NCI-H345 treated with DMSO at 0.1 percent for 48 hours (cell line): ENCODE results near the gene PPP2R3B.
"Not testable (repeated sequence)": the region's sequence is repeated elsewhere in the genome, so short reads cannot be mapped to it uniquely, and the experiment has no call there.

Source experiments
- DNase-seq: peaks from one replicate; lab custom pipeline; 2025; ENCODE audit not compliant: unreplicated experiment; lab: John Stamatoyannopoulos, UW

PPP2R3B gene

DNA sequence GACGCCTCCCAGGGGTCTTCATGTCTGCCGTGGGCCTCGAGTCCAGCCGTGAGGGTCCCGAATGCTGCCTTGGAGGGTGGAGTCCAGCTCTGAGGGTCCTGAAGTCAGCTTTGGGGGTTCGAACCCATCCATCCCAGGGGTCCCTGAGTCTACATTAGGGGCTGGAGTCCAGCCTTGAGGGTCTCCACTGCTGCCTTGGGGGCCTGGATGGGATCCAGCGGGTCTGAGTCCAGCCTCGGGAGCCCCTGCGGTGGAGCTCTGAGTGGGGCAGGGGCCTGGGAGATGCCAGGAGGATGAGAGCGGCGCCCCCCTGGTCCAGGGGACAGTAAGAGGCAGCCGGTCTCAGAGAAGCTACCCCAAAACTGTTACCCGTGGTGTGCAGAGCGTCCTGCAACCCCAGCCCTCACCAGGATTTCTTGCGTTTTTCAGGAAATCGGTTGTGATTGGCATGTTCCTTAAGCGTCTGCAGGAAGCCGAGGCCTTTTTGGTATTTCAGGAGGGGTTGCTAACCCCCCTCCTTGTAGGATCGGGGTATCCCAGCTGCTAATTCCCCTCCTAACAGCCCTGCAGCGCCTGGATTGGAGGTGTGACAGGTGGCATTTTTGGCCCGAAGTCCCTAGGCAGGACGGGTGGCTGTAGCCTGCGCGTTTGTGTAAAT, 66.5 kb downstream of the PPP2R3B start:
- no peak for DNase-seq

DNA sequence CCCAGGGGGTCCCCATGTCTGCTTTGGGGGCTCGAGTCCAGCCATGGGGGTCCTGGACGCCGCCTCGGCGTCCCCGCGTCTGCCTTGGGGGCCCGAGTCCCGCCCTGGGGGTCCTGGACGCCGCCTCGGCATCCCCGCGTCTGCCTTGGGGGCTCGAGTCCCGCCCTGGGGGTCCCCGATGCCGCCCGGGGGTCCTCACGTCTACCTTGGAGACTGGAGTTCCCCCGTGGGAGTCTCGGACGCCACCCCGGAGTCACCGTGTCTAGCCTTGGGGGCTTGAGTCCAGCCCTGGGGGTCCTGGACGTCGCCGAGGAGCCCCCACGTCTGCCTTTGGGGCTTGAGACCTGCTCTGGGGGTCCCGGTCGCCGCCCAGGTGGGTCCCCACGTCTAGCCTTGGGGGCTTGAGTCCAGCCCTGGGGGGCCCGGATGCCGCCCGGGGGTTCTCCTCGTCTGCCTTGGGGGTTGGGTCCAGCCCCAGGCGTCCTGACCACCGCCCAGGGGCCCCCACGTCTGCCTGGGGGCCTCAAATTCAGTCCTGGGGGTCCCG, 67.1 kb downstream of the PPP2R3B start:
- DNase-seq: no peak

DNA sequence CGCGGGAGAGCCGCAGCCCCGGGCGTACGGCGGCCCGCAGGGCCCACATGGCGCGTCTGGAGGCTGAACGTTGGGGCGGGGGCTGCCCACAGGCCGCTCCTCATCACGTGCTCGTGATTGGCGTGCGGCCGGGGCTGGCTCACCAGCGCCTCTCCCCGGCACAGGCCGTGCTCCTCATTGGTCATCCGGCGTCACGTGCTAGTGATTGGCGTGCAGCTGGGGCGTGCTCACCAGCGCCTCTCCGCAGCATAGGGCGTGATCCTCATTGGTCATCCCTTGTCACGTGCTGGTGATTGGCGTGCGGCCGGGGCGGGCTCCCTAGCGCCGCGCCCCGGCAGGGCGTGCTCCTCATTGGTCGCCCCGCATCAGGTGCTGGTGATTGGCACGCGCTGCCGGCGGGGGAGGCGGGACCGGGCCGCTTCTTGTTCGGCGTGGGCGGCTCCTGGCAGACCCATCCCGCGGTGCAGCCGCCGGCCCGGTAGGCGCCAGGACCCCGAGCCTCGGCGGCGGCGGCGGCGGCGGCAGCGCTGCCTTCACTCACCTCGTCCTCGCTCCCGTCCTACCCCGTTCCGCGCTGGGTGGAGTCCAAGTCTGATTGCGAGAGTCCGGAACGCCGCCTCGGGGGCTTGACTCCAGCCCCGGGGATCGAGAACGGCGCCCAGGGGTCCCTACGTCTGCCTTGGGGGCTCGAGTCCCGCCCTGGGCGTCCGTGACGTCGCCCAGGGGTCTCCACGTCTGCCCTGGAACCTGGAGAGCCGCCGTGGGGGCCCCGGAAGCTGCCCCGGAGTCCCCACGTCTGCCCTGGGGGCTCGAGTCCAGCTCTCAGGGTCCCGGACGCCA, 67.7 kb downstream of the PPP2R3B start, which contains the start of gene GTPBP6:
Gene GTPBP6 (minus strand): TSS at position 58 of the 840 bp plus-strand sequence. CDS start 9 bp downstream, at position 49.
- no peak for DNase-seq

DNA sequence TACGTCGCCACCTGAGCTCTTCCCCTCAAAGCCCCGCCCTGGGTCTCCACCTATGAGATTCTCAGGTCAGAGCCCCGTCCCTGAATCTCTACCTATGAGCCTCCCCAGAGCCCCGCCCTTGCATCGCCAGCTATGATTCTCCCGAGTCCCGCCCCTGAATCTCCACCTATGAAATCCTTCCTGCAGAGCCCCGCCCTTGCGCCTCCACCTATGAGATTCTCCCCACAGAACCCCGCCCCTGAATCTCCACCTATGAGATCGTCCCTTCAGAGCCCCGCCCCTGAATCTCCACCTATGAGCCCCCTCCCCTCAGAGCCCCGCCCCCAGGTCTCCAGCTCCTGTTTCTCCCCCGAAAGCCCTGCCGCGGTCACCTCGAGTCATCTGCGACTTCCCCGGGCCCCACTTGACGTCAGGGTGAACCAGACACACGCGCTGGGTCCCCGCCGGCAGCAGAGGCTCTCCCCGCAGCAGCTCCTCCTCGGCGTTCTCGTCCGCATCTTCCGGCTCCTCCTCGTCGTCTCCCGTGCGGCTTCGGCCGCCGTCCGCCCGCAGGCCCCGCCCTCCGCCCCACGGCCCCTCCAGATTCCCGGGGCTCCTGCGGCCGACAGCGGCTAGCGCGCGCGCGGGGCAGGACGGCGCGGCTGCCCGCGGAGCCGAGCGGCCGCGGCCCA, 68.5 kb downstream of the PPP2R3B start:
- no peak for DNase-seq

GRCh38 chrX:317424-318067, 69.2 kb downstream of the PPP2R3B start:
- DNase-seq: no peak

GRCh38 chrX:316351-317325, 70.1 kb downstream of the PPP2R3B start:
- no peak for DNase-seq

DNA sequence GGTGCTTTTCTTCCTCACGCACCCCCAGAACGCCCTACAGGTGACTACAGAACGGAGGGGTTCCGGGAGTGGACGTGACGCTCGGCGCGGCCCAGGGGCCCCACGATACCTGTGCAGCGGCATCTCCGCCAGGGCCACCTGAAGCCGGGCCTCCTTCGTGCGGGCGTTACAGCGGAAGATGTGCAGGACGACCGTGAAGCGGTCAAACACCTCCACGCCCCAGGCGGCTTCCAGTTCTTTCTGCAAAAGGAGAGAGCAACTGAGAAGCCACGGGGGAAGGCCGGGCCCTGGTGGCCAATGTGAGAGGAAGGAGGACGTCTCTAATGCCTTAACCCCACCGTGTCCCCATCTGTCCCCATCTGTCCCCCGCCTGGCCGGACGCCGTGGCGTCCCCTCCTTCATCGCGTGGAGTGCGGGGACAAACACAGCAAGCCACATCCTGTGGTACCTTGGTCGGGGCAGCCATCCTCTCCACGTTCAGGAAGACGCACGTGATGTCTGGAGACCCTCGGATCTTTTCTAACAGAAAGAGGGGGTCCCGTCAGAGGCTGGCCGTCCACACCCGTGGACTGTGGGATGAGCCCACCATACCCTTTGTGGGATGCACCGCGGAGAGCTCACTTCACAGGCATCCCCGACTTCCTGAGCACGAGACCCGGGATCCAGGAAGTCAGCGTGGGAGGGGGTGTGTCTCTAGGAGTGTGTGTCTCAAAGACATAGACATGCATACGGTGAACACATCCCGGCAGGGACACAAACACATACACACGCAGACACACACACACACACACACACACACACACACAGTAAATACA, 71.7 kb downstream of the PPP2R3B start:
- no peak for DNase-seq

DNA sequence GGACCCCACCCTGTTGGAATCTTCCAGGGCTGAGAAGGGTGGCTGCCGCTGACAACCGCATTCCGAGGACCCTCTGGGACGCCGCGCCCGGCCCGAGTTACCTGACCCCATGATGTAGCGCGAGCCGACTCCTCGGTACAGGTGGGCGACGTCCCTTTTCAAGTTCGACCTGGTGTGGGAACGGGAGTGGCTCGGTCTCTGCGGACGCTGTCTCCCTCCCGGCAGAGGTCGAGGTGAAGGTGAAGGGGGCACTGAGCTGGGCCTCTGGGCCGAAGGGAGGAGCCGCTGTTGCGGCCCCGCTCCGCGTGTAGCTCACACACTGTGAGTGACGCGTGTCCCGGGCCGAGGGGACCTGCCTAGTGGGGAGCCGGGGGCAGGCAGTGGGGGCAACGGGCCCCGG, 72.7 kb downstream of the PPP2R3B start:
- no peak for DNase-seq

GRCh38 chrX:313546-313945, 73.2 kb downstream of the PPP2R3B start:
- DNase-seq: no peak

DNA sequence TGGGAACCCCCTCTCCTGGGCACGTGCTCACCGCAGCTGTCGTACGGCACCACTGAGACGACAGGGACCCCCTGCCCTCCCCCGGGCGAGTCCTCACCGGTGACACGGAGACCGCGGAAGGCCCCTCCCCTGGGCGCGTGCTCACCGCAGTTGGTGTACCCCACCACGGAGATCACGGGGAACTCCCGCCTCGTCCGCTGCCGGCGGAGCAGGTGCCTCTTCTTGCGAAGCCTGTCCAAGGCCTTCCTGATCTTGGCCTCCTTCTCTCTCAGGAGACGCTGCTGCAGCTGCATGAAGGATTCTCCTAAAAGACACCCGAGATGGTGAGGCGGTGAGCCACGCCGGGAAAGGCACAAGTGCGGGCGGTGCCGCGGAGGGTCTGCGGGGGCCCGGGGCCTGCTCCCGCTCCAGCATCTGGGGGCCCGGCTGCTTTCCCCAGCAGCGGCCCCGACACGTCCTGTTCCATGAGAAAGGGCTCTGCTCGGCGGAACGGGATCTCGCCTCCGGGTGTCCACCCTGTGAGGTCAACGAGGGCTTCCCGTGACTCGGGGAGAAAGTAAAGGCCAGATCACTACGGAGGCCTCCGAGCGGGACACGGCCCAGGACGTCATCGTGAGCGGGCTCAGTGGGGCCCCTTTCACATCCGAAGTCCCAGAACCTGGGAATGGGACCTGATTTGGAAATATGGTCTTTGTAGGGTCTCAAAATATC, 73.9 kb downstream of the PPP2R3B start:
- DNase-seq: no peak

DNA sequence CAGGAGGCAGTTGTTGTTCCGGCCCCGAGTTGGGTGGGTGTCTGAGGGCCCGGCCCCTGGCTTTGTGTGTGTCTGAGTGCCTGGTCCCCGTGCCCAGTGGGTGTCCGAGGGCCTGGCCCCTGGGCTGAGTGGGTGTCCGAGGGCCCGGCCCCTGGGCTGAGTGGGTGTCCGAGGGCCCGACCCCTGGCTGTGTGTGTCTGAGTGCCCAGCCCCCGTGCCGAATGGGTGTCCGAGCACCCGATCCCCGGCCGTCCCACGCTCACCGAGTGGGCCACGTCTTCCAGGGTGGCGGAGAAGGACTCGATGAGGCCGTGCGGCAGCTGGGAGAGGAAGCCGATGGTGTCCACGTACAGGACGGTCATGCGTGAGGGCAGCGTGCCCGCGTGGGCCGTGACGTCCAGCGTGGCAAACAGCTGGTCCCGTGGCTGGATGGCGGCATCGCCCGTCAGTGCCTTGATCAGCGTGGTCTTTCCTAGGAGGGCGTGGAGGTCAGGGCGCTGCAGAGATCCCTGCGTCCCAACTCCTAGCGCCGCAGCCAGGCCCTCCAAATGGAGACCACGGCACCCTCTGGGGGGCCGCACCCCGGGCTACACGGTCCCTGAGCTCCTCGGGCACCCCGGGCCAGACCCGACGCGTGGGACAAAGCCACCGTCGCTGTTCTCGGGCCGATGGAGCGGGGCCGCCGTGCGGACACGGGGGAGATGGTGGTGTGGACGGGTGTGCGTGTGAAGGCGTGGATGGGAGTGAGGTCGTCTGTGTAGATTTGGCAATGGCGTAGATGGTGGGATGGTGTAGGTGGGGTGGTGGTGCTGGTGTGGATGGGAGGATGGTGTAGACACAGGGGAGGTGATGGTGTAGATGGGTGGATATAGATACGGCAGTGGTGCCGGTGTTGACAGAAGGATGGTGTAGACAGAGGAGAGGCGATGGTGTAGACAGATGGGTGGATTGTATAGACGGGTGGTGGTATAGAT, 75.3 kb downstream of the PPP2R3B start:
- no peak for DNase-seq

- DNase-seq: no peak
These were observed 76.0 kb downstream of the PPP2R3B start for GRCh38 chrX:310621-311155.

DNA sequence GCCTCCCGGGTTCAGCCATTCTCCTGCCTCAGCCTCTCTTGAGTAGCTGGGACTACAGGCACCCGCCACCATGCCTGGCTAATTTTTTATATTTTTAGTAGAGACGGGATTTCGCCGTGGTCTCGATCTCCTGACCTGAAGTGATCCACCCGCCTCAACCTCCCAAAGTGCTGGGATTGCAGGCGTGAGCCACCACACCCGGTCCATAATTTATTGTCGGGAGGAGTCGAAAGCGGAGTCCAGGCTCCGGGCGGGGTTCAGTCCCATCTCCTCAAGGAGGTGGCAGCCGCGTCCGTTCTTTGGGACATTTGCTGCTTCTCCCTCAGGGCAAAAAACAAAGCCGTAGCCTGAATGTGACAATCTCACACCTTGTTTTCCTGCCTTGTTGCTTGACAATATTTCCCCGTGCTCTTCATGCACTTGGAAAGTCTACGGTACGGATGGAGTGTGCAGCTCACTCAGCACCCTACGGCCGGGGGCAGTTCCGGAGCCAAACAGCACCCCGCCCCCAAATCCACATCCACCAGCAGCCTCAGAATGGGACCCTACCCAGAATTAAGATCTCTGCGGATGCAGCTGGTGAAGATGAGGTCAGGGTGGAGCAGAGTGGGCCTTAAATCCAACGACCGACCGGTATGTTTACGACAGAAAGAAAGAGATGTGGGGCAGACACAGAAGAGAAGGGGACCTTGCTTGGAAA, 77.7 kb downstream of the PPP2R3B start:
- no peak for DNase-seq

GRCh38 chrX:307261-308111, 79.2 kb downstream of the PPP2R3B start:
- no peak for DNase-seq

- not testable (repeated sequence) for DNase-seq
These were observed 80.0 kb downstream of the PPP2R3B start for GRCh38 chrX:306614-307251.
